ENCODE measurements around the gene KRTAP5-8. TPM values are rescaled to one million over a fixed set of nuclear protein-coding genes. Genes with fewer than 3 reads are reported as not detected.
"Not testable (repeated sequence)": the region's sequence is repeated elsewhere in the genome, so short reads cannot be mapped to it uniquely, and the experiment has no call there.

Gene KRTAP5-8
- total and polyA plus RNA-seq, 2 experiments from 2014 or later = not detected

GRCh38 chr11:71518506-71519471, 19.0 kb upstream of the KRTAP5-8 start:
- no peak for DNase-seq (ENCODE audit: low read depth in 1 of 2, low spot score in 1 of 2)
- no peak overlapping the region for H3K27ac ChIP-seq
- no peaks in the 10 kb centered on the region for H3K4me1 ChIP-seq (ENCODE audit: low read depth)
- H3K27me3 ChIP-seq = no peaks in the 10 kb centered on the region
- TF ChIP-seq CTCF (IDR thresholded peaks at IDR 0.05; ENCODE audit: low read depth, low read length) = no peak
- no peaks in the 10 kb centered on the region for H3K36me3 ChIP-seq
- H3K4me3 ChIP-seq = no peak overlapping the region
- H3K9me3 ChIP-seq (ENCODE audit: low read depth) = no peaks in the 10 kb centered on the region

GRCh38 chr11:71519546-71519945, 18.3 kb upstream of the KRTAP5-8 start:
- H3K9me3 ChIP-seq (ENCODE audit: low read depth) = no peaks in the 10 kb centered on the region
- no peaks in the 10 kb centered on the region for H3K4me1 ChIP-seq (ENCODE audit: low read depth)
- no peak for TF ChIP-seq CTCF (IDR thresholded peaks at IDR 0.05; ENCODE audit: low read depth, low read length)
- no peak overlapping the region for H3K27ac ChIP-seq
- no peaks in the 10 kb centered on the region for H3K36me3 ChIP-seq
- no peak for DNase-seq (ENCODE audit: low read depth in 1 of 2, low spot score in 1 of 2)
- no peaks in the 10 kb centered on the region for H3K27me3 ChIP-seq
- no peak overlapping the region for H3K4me3 ChIP-seq

GRCh38 chr11:71525188-71525937, 12.5 kb upstream of the KRTAP5-8 start:
- Histone ChIP-seq H3K27ac (no peak overlapping the region), H3K36me3 (no peaks in the 10 kb centered on the region), H3K4me1 (ENCODE audit: low read depth) (no peaks in the 10 kb centered on the region), H3K9me3 (ENCODE audit: low read depth) (no peaks in the 10 kb centered on the region), H3K27me3 (no peaks in the 10 kb centered on the region), H3K4me3 (no peak overlapping the region)
- DNase-seq (ENCODE audit: low read depth in 1 of 2, low spot score in 1 of 2) = no peak
- no peak for TF ChIP-seq CTCF (IDR thresholded peaks at IDR 0.05; ENCODE audit: low read depth, low read length)

- Histone ChIP-seq H3K36me3 (no peaks in the 10 kb centered on the region), H3K4me1 (ENCODE audit: low read depth) (no peaks in the 10 kb centered on the region), H3K27ac (no peak overlapping the region), H3K4me3 (no peak overlapping the region), H3K9me3 (ENCODE audit: low read depth) (no peaks in the 10 kb centered on the region), H3K27me3 (no peaks in the 10 kb centered on the region)
- no peak for DNase-seq (ENCODE audit: low read depth in 1 of 2, low spot score in 1 of 2)
- TF ChIP-seq CTCF (IDR thresholded peaks at IDR 0.05; ENCODE audit: low read depth, low read length) = no peak
These were observed 11.8 kb upstream of the KRTAP5-8 start for GRCh38 chr11:71525938-71526495.

- H3K36me3 ChIP-seq; H3K9me3 ChIP-seq (ENCODE audit: low read depth); DNase-seq (ENCODE audit: low read depth in 1 of 2, low spot score in 1 of 2); H3K4me1 ChIP-seq (ENCODE audit: low read depth); H3K27ac ChIP-seq; H3K4me3 ChIP-seq; H3K27me3 ChIP-seq: not testable (repeated sequence)
These were observed 10.8 kb upstream of the KRTAP5-8 start, which contains the start of gene KRTAP5-7 for GRCh38 chr11:71526796-71527575. Gene KRTAP5-7, plus strand, starts transcription at chr11:71527267. Its CDS starts 34 bp downstream, at chr11:71527301.
